Activated effector memory CD4-positive, alpha-beta T cell treated with Interleukin-2 at 50 U/mL for 16 hours (primary cell): ENCODE results near the gene ELOA.
"Not testable (repeated sequence)": the region's sequence is repeated elsewhere in the genome, so short reads cannot be mapped to it uniquely, and the experiment has no call there.

Source experiments
- DNase-seq: peaks from one replicate; pipeline ENCODE4 v3.0.0-alpha.2; 2020

The ELOA gene

DNA sequence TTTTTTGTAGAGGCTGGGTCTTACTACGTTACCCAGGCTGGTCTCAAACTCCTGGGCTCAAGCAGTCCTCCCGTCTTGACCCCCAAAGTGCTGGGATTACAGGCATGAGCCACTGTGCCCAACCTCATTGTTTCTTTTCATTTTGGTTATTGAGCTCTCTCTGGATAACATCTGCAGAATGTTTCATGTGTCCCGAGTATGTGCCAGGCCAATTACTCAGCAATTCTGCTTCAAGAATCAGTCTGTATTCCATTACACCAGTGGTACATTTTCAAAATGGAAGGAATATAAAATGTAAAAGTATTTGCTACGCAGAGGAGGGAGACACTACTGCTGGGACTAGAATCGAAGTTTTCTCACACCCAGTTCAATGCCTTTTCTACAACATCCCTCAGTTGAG lies 1.7 kb upstream of the ELOA start:
- DNase-seq, result no peak

DNA sequence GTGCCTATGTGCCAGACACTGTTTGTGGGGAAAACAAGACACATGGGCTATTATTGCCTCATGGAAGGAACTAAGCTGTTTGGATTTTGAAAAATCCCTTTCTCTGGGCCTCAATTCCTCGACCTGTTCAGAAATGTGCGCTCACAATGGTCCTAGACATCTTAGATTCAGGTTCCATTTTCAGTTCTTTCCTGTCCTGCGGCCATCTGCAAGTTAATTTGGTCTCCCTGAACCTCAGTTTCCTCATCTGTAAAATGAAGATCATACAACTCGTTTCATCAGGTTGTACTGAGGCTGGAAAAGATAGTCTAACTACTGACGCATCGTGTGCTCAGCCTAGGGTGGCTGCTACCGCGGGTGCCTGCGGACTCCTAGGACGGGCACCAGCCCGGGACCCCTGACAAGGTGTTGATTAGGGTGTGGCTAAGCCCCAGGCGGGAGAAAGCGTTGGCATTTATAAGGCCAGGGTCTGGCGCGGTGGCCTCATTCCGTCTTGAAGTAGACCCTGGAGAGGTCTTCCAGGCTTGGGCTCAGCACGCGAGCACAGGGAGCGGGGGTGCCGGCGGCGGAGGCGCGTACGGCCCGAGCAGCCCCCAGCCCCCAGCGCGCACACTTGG lies 493 bp upstream of the ELOA start:
- no peak for DNase-seq

DNA sequence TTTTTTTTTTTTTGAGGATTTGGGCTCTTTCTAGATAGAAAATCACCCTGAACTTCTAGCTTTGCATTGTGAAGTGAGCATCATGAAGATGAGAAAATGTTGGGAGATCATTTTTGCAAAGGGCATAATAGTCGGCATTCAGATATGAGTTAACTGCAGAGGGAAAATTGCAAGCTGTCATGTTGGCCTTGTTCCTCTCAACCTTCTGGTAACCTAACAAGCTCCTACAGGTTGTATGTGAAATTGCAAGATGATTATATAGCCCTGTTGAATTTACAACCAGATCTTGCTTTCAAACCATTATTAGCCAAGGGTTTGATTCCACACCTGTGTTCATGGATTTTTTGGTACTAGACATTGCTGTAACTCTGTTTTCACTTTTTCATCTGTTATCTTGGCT lies 2.2 kb downstream of the ELOA start:
- DNase-seq, result no peak

- DNase-seq, result no peak
Observed at GRCh38 chr1:23748016-23748415, 4.7 kb downstream of the ELOA start.

GRCh38 chr1:23751050-23751814 lies 8.0 kb downstream of the ELOA start:
- DNase-seq, result no peak

- DNase-seq, result no peak
Observed at GRCh38 chr1:23751815-23752200, 8.5 kb downstream of the ELOA start.

DNA sequence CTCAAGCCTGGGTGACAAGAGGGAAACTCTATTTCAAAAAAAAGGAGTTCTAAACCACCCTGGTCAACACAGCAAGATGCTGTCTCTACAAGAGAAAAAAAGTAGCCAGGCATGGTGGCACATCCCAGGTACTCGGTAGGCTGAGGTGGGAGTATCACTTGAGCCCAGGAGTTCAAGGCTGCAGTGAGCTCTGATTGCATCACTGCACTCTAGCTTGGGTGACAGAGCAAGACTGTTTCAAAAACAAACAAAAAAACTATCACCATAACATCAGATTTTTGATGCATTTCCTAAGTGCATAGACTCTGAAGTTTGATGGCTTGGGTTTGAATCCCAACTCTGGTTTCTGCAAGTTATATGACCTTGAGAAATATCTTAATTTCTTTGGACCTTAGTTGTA lies 9.6 kb downstream of the ELOA start:
- no peak for DNase-seq

- no peak for DNase-seq
Observed at GRCh38 chr1:23756676-23757075, 13.4 kb downstream of the ELOA start.

- DNase-seq, result no peak
Observed at GRCh38 chr1:23757812-23758211, 14.5 kb downstream of the ELOA start.

DNA sequence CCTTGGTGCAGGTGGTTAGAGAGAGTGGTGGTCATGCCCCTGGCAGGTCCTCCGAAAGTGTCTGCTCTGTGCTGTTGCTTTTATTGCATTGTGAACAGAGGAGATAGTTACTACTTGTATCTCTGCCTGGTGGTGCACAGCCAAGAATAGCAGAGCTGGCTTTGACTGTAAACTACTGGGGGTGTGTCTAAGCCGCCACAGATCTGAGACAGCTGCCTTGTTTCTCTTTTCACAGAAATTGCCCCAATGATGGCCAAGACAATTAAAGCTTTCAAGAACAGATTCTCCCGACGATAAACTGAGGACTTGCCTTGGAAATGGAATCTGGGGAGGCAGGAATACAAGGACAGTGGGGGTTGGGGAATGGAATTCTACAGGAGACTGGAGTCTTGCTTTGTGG lies 16.0 kb downstream of the ELOA start:
- no peak for DNase-seq

GRCh38 chr1:23763041-23763577 lies 19.8 kb downstream of the ELOA start:
- no peak for DNase-seq

- no peak for DNase-seq
Observed at GRCh38 chr1:23768733-23769132, 25.5 kb downstream of the ELOA start.

DNA sequence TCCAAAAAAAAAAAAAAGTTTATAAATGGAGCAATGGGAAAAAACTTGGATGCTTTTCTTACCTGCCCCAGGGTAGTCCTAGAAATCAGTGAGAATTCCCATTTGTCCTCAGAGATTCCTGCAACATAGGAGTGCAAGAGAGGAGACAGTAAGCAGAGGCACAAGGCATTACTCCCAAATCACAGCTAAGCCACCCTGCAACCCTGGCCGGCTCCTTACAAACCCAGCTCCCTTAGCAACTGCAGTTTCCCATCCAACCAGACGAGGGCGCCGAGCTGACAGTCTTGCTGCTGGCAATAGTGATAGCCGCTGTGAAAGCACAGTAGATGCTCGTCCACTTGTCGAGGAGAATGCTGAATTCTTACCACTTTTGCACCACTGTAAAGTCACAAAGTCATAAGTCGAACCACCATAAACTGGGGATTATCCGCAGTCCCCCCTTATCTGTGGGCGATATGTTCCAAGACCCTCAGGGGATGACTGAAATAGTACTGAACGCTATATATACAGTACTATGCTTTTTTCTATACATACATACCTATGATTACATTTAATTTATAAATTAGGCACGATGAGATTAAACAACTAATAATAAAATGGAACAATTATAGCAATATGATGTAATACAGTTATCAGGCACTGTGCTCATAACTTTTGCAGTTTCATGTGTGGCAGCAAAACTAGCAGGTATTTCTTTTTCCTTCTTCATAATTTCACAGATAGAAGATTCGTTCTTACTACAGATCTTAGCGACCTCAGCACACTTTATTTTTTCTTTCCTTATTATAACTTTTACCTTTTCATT lies 29.0 kb downstream of the ELOA start:
- peak; percentile 73 for DNase-seq

DNA sequence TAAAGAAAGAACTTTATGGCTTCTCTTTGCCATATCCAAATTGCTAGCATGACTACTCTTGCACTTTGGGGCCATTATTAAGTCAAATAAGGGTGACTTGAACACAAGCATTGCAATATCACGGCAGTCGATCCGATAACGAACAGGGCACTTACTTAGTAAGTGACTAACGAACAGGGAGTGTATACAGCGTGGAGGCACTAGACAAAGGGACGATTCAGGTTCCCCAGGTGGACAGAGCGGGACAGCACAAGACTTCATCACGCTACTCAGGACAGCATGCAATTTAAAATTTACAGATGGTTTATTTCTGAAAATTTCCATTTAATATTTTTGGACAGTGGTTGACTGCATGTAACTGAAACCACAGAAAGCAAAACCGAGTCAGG lies 29.6 kb downstream of the ELOA start:
- no peak for DNase-seq

GRCh38 chr1:23774174-23774880 lies 31.1 kb downstream of the ELOA start:
- DNase-seq, result no peak

DNA sequence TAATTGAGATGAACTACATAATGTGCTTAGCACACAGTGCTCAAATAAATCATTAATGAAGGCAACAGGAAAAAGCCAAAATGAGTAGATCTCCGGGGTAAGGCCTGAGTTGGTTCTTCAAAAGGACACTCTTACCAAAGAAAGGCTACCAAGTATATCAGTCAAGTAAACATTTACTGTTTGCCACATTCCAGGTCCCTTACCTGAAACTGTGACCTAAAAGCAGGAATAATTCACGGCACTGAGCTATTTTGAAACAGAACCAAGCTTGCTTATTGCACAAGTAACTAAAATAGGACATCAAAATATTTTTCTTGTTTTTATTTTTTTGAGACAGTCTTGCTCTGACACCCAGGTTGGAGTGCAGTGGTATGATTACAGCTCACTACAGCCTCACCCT lies 32.9 kb downstream of the ELOA start:
- no peak for DNase-seq

DNA sequence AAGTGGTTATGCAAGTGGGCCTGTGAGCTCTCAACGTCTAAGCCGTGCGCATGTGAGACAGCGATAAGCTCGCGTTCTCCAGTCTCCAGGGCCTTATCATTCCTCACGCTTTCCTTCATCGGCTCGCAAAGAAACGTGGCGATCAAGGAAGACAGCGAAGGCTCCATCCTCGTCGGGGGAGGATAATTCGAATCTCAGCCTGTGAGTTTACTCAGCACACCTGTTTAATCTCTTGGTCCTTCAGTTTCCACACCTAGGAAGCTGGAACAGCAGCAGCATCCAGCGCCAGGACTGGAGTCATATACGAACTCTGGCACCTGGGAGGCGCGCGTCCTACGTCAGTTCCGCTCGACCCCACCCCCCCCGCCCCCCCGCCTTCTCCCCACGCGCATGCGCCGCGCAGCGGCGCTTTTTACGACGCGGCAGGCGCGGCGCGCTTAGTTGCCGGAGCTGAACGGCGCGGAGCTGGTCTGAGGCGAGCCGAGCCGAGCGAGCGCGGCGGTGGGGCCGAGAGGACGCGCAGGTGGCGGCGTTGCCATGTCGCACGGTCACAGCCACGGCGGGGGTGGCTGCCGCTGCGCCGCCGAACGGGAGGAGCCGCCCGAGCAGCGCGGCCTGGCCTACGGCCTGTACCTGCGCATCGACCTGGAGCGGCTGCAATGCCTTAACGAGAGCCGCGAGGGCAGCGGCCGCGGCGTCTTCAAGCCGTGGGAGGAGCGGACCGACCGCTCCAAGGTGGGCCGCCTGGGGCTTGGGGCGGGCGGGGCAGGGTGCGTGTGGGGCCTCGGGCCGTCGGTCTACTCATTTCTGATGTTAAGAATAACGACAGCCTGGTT lies 34.9 kb downstream of the ELOA start, which contains the start of gene PITHD1:
TSS of gene PITHD1 (plus strand) at position 440 of the 836 bp plus-strand sequence. CDS start at position 538, 98 bp downstream.
- peak; percentile 77 for DNase-seq

GRCh38 chr1:23779826-23780371 lies 36.6 kb downstream of the ELOA start:
- no peak for DNase-seq

DNA sequence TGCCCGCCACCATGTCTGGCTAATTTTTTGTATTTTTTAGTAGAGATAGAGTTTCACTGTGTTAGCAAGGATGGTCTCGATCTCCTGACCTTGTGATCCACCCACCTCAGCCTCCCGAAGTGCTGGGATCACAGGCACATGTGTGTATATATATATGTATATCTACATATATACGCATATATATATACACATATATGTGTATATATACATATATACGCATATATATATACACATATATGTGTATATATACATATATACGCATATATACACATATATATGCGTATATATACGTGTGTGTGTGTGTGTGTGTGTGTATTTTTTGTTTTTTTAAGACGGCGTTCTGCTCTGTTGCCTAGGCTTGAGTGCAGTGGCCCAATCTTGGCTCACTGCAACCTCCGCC lies 39.9 kb downstream of the ELOA start:
- not testable (repeated sequence) for DNase-seq

GRCh38 chr1:23784846-23785245 lies 41.6 kb downstream of the ELOA start:
- DNase-seq, result no peak

DNA sequence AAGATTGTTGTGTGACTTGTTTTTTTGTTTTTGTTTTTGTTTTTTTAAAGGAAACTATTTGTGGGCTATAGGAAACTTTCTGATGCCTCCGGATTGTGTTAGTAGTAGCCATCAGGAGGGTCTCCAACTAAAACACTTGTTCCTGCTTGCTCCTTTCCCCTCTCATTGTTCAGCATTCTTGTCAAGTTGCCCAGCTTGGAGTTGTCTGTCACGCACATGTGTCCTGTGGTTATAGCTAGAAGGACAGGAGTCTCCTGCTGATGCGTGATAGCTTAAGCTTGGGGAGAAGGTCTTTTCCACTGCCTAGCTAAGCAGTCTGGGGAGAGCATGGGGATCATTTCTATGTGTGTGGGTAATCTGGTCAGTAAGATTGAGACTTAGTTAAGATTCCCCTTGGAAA lies 44.4 kb downstream of the ELOA start:
- no peak for DNase-seq

DNA sequence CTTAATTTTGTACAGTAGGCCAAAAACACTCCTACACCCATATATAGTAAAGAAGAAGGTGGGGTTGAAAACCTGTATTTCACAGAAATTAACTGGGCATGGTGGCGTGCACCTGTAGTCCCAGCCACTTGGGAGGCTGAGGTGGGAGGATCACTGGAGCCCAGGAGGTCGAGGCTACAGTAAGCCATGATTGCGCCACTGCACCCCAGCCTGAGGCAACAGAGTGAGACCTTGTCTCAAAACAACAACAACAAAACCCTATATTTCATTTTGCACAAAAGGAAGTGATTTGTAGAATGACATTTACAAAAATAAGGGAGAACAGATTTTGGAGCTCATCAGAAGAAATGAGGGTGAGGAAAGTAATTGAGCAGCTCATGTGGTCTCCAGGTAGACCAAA lies 45.4 kb downstream of the ELOA start:
- no peak for DNase-seq
